ENCODE results near the gene THEM4. TPM values are rescaled to one million over a fixed set of nuclear protein-coding genes. Genes with fewer than 3 reads are reported as not detected.

The THEM4 gene
- total RNA-seq (2014; rRNA removed; shearing (Covaris generic)): 32.3 and 42.9 TPM in 2 replicates

DNA sequence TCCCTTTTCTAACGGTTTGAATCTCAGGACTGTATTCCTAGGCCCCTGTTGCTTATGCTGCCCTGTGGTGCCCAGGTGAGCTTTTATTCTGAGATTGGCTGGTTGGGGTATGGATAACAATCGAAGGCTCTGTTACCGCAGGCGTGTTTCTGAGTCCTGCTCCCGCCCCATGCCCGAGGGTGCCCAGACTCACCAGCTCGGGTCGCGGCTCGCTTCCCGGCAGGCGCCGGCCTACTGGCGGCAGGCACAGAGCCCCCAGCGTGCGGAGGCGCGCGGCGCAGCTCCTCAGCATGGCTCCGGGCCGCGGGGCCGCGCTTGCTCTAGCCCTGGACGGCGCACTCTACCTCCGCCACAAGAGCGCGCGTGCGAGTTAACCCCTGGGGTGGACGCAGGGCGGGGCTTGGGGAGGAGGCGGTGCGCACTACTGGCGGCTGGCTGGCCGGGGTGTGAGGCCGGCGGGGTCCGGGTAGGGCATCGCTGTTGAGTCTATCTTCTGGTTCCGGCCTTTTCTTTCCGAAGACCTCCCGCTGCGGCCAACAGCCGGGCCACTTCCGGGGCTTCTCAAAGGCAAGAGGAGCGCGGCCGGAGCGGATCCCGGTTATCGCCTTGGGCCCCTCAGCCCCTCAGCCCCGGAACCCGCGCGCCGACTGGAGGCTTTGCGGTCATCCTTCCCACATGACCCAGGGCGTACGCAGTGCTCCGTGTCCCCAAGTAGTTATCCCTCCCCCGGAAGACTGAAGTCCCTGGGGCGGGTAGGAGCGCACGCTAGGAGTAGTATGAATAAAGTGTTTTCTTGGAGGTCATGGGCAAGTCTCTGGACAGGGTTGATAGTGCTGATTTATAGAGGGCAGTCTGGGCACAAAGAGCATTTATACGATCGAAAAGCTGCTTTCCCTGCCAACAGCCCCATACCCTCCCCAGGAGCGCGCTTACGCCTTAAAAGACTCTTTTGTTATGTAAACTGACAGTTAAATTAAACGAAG is at the start of gene THEM4:
THEM4 (minus strand) TSS at position 345 of the 983 bp plus-strand sequence; CDS start at position 292, 53 bp downstream.

DNA sequence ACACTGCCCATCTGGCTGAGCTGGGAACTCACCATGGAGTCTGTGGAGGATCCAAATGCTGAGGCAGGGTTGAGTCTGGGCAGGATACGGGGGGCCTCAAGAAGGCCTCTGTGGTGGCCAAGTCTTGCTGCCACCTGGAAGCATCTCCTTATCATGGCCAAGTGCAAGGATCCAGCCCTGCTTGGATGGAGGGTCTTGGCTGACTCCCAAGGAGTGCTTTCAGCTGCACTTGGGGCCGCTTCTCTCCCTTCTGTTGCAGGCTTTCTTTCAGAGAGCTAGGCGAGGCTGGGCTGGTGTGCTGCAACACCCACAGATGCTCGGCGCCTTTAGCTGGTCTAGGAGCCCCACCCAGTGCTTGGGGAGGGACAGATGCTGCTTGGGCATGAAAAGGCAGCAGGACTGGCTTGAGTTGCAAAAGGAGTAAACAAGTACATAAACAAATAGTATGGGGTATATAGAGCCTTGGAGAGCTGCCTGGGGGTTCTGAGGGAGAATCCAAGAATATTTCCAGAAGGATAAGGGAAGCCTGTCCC is 55.8 kb downstream of the THEM4 start, which contains the start of gene THEM5:
THEM5 (minus strand) TSS at position 302 of the 533 bp plus-strand sequence; CDS start at position 155, 147 bp downstream.

DNA sequence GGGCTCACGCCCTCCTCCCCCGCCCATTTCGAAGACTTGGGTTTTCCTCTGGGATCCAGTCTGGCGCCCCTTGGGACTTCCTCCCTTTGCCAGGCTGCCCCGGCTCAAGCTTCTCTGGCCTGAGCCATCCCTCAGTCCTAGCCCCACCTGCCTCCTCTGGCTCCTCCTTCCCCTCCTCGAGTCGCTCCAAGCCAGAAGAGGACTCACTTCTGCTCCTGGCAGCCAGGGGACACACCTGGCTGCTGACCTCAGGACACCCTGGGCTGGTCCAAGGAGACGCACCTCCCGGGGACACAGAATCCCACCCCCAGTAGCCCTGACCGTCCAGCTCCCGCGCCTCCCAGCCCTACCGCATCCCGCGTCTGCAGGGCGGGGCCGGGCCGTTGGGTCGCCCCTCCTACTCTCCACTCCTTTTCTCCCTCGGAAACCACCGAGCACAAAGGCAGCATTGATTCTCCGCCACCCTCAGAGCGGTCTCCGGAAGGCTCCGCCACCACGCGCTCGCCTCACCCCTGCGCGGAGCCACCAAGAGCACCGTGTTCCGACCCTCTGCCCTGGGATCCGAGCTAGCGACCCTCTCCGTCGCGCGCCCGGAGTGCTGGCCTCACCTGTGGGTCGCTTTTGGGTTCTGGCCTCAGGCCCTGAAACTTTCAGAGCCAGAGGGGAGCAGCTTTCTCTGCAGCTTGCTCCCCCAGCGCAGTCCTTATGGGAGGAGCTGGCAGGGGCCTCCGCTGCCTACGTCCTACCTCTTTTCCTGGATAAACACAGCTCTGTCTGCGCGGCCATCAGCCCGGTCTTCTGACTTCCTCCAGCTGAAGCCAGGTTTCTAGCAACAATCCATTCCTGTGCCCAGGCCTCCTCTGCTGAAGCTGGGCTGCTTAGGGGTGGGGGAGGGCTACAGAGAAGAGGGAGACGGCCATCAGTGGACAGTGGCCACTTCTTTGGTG is 69.6 kb downstream of the THEM4 start, which contains the start of gene C2CD4D:
C2CD4D (minus strand) TSS at position 364 of the 947 bp plus-strand sequence. CDS start 831 bp downstream, outside the sequence.

DNA sequence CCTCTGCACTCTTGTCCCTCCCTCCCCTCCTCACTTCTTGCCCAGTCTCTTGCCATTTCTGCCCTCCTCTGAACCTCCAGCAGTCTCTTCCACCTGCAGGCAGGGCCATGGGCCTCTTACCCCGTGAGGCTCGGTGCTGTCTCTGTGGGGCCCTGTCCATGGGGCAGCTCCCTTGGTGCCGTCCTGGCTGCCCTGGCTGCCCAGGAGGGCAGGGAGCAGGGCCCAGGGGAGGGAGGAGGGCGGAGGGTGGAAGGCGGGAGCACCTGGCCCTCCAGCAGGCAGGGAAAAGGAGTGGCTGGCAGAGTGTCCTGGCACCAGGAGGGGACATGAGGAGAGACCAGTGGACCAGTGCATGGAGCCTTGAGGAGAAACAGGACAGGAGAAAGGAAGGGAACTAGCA is 77.7 kb downstream of the THEM4 start, which contains the start of gene RORC:
RORC (minus strand) TSS at position 198 of the 400 bp plus-strand sequence; CDS start at position 160, 38 bp downstream.

Small RNA genes within 50 kb of the gene (small RNA-seq; reads per million reads assigned to genes)
- not detected for gene RF00019

Other genes with a start within 250 kb of the THEM4 start
- not detected in 2 replicates for gene CELF3, start 192.7 kb downstream of the THEM4 start, total RNA-seq (2014; rRNA removed; shearing (Covaris generic))
- 1.4 TPM in 1 of 2 replicates, not detected in the other for gene RIIAD1, start 188.0 kb downstream of the THEM4 start, total RNA-seq (2014; rRNA removed; shearing (Covaris generic))
- 189 and 194 TPM in 2 replicates for gene MRPL9, start 146.0 kb downstream of the THEM4 start, total RNA-seq (2014; rRNA removed; shearing (Covaris generic))
- 14.4 and 15.5 TPM in 2 replicates for gene TDRKH, start 119.0 kb downstream of the THEM4 start, total RNA-seq (2014; rRNA removed; shearing (Covaris generic))
- not detected in 2 replicates for gene LINGO4, start 104.1 kb downstream of the THEM4 start, total RNA-seq (2014; rRNA removed; shearing (Covaris generic))
- 0.38 TPM in 1 of 2 replicates, not detected in the other for gene RORC, start 77.7 kb downstream of the THEM4 start, total RNA-seq (2014; rRNA removed; shearing (Covaris generic))
- gene C2CD4D, start 69.7 kb downstream of the THEM4 start, total RNA-seq (2014; rRNA removed; shearing (Covaris generic)): 0.53 and 0.87 TPM in 2 replicates
- gene THEM5, start 55.8 kb downstream of the THEM4 start, total RNA-seq (2014; rRNA removed; shearing (Covaris generic)): not detected in 2 replicates
- gene S100A10, start 84.3 kb upstream of the THEM4 start, total RNA-seq (2014; rRNA removed; shearing (Covaris generic)): 292 and 330 TPM in 2 replicates
- gene S100A11, start 127.5 kb upstream of the THEM4 start, total RNA-seq (2014; rRNA removed; shearing (Covaris generic)): 213 and 300 TPM in 2 replicates
- not detected in 2 replicates for gene TCHHL1, start 179.6 kb upstream of the THEM4 start, total RNA-seq (2014; rRNA removed; shearing (Covaris generic))
- 0.27 and 0.38 TPM in 2 replicates for gene TCHH, start 205.9 kb upstream of the THEM4 start, total RNA-seq (2014; rRNA removed; shearing (Covaris generic))
- gene RPTN, start 249.7 kb upstream of the THEM4 start, total RNA-seq (2014; rRNA removed; shearing (Covaris generic)): not detected in 2 replicates

Data from A375 (cell line).